ENCODE results near the gene PIGP.
"Not testable (repeated sequence)": the region's sequence is repeated elsewhere in the genome, so short reads cannot be mapped to it uniquely, and the experiment has no call there.

PIGP gene

GRCh38 chr21:37041706-37042271 lies 31.1 kb downstream of the PIGP start:
- DNase-seq = no peak

GRCh38 chr21:37040212-37040611 lies 32.7 kb downstream of the PIGP start:
- no peak for DNase-seq

GRCh38 chr21:37039411-37040075 lies 33.3 kb downstream of the PIGP start:
- no peak for DNase-seq

- no peak for DNase-seq
Measured at GRCh38 chr21:37036177-37036576, 36.7 kb downstream of the PIGP start.

- not testable (repeated sequence) for DNase-seq
Measured at GRCh38 chr21:37034394-37034793, 38.5 kb downstream of the PIGP start.

GRCh38 chr21:37032877-37033471 lies 39.9 kb downstream of the PIGP start:
- DNase-seq = no peak

- DNase-seq = no peak
Measured at GRCh38 chr21:37032293-37032692, 40.6 kb downstream of the PIGP start.

GRCh38 chr21:37030864-37031263 lies 42.0 kb downstream of the PIGP start:
- no peak for DNase-seq

- DNase-seq = no peak
Measured at GRCh38 chr21:37028570-37028969, 44.3 kb downstream of the PIGP start.

- DNase-seq = no peak
Measured at GRCh38 chr21:37026499-37026898, 46.4 kb downstream of the PIGP start.

GRCh38 chr21:37017951-37018679 lies 54.8 kb downstream of the PIGP start:
- no peak for DNase-seq

Measured in GOT3 (cell line).